Activated T-cell treated with anti-CD3 and anti-CD28 coated beads, Interleukin-2, amount 50 U/mL, for 72 hours (primary cell): ENCODE data around the gene FSTL1. TPM values are rescaled to one million over a fixed set of nuclear protein-coding genes. Genes with fewer than 3 reads are reported as not detected.

Source experiments
- ATAC-seq, 2 donors: fragments of 150-1000 bp; cut with Tn5 transposase; replicated peaks in 1 of 2; 2 replicates each; pipeline ENCODE4 v1.10.0; 2021; ENCODE audit warnings: moderate library complexity in 2 of 2, mild to moderate bottlenecking in 1 of 2
- DNase-seq, 2 donors: peaks; one replicate each; pipeline ENCODE4 v3.0.0; 2021 to 2022; ENCODE audit warnings: mixed read lengths in 1 of 2
- H3K27ac Mint-ChIP-seq: one replicate; pipeline ENCODE4 v1.8.0; 2022; ENCODE audit warnings: mild to moderate bottlenecking, moderate library complexity, mixed read lengths
- H3K27me3 Mint-ChIP-seq: one replicate; pipeline ENCODE4 v1.8.0; 2022; ENCODE audit warnings: low read depth, mixed read lengths
- H3K36me3 Mint-ChIP-seq, 2 donors: one replicate each; pipeline ENCODE4 v1.8.0; 2022; ENCODE audit warnings: mixed read lengths in 2 of 2, mild to moderate bottlenecking in 1 of 2; ENCODE audit not compliant: insufficient read depth in 2 of 2
- H3K4me1 Mint-ChIP-seq: one replicate; pipeline ENCODE4 v1.8.0; 2022; ENCODE audit warnings: low read depth, mixed read lengths
- H3K4me3 Mint-ChIP-seq, 2 donors: one replicate each; pipeline ENCODE4 v1.8.0; 2022; ENCODE audit warnings: mild to moderate bottlenecking in 2 of 2, mixed read lengths in 2 of 2, moderate library complexity in 2 of 2
- H3K9me3 Mint-ChIP-seq, 2 donors: one replicate each; pipeline ENCODE4 v1.8.0; 2022; ENCODE audit warnings: mixed read lengths in 2 of 2
- total RNA-seq, 2 donors: library from RNA; stranded (reverse); gene quantifications; one replicate each; pipeline ENCODE4 v1.2.3, GENCODE V29; 2022

The FSTL1 gene
- total RNA-seq, 2 donors from 2014 or later, result 1.3 to 1.7 TPM

DNA sequence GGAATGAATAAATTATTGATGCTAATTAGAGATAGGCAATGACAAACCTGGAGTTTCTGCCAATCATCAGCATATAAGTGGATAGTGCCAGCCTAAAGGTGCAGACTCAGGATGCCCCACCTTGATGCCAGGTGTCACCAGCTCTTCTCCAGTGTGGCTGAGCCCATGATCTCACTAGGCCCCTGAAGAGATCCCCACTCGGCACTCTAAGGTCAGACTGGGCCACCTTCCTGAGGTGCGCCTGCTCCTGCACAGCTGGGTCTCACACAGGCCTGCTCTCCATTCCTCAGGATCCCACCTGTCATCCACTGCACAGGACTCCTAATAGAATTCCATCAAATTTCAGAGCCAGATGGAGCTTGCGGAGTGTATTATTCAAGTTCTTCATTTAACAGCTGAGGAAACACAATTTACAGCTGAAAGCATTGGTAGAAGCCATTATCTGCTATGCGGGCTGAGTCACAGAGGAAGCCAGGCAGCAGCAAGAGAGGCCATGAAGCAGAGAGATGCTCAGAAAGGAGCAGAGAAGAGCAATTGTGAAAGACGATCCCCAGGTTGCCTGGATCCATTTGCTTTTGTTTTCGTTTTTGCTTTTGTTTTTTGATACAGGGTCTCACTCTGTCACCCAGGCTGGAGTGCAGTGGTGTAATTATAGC is 25.1 kb upstream of the FSTL1 start:
- H3K27ac Mint-ChIP-seq, result no peak overlapping the region
- H3K9me3 Mint-ChIP-seq, result no peaks in the 10 kb centered on the region
- no peaks in the 10 kb centered on the region for H3K4me1 Mint-ChIP-seq
- H3K27me3 Mint-ChIP-seq, result peaks cover 26% of the 10 kb centered on the region
- DNase-seq (no peak), ATAC-seq (no peak)
- H3K36me3 Mint-ChIP-seq, result no peaks in the 10 kb centered on the region
- H3K4me3 Mint-ChIP-seq, result no peak overlapping the region

GRCh38 chr3:120473896-120474675 is 23.3 kb upstream of the FSTL1 start:
- Mint-ChIP-seq H3K4me1 (no peaks in the 10 kb centered on the region), H3K9me3 (peaks cover 0 to 1% of the 10 kb centered on the region in 2 donors), H3K4me3 (no peak overlapping the region), H3K27ac (no peak overlapping the region), H3K27me3 (peaks cover 26% of the 10 kb centered on the region), H3K36me3 (no peaks in the 10 kb centered on the region)
- ATAC-seq, result no peak
- no peak for DNase-seq

DNA sequence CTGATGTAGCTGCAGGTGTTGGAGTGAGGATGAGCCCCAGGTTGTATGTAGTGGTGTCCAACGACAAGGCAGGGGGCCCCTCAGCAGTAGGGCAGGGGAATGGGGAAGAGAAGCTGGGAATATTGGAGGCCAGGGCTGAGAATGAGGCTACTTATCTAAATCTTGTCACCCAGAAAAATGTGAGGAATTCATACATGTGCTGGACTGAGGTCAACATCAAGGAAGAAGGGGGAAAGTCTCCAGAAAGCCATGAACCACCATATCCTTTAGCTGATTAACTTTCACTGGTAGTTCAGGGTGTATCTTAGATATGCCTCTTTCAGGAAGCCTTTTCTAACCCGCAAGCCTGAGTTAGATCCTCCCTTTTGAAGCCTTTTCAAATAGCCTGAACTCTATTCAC is 22.6 kb upstream of the FSTL1 start:
- ATAC-seq (no peak), DNase-seq (no peak)
- H3K9me3 Mint-ChIP-seq, result peaks cover 0 to 1% of the 10 kb centered on the region in 2 donors
- H3K36me3 Mint-ChIP-seq, result no peaks in the 10 kb centered on the region
- no peak overlapping the region for H3K4me3 Mint-ChIP-seq
- no peaks in the 10 kb centered on the region for H3K4me1 Mint-ChIP-seq
- H3K27me3 Mint-ChIP-seq, result peaks cover 28% of the 10 kb centered on the region
- H3K27ac Mint-ChIP-seq, result no peak overlapping the region

DNA sequence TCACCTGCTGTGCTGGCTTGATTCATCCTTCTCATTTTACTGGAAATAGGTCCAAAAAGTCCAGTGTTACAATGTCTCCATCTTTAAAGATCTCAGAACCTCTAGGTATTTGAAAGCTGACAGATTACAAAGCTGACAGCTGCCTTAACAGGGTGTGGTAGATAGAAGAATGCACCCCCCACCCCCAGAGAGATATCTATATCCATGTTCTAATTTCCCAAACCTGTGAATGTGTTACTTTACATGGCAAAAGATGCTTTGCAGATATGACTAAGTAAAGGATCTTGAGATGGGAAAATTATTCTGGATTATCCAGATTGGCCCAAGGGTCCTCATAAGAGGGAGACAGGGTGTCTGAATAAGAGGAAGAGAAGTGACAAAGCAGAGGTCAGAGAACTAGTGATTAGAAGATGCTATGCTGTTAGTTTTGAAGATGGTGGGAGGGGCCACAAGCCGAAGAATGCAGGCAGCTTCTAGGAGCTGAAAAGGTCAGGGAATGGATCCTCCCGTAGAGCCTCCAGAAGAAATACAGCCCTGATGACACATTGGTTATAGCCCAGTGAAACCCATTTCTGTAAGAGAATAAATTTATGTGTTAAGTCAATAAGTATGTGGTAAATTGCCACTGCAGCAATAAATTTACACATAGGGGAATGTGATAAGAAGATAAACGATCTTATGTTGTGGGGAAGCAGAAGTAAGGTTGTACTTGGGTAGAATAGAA is 21.5 kb upstream of the FSTL1 start:
- Mint-ChIP-seq H3K27me3 (peaks cover 33% of the 10 kb centered on the region), H3K36me3 (no peaks in the 10 kb centered on the region), H3K9me3 (peaks cover 0 to 1% of the 10 kb centered on the region in 2 donors), H3K27ac (no peak overlapping the region), H3K4me3 (no peak overlapping the region), H3K4me1 (no peaks in the 10 kb centered on the region)
- ATAC-seq (no peak), DNase-seq (no peak)

DNA sequence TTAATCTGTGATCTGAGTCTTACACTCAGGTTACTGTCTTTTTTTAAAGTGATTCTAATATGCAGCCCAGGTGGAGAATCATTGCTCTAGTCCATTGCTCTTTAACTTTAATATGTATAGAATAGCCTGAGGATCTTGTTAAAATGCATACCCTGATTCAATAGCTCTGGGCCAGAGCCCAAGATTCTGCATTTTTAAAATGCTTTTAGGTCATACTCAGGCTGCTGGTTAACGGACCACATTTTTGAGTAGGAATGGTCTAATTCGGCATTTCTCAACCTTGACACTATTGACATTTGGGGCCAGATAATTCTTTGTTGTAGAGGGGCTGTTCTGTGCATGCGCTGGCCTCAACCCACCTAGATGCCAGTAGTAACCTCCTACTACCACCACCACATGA is 20.9 kb upstream of the FSTL1 start:
- ATAC-seq, result no peak
- no peaks in the 10 kb centered on the region for H3K4me1 Mint-ChIP-seq
- peaks cover 31% of the 10 kb centered on the region for H3K27me3 Mint-ChIP-seq
- H3K4me3 Mint-ChIP-seq, result no peak overlapping the region
- peaks cover 0 to 1% of the 10 kb centered on the region in 2 donors for H3K9me3 Mint-ChIP-seq
- no peaks in the 10 kb centered on the region for H3K36me3 Mint-ChIP-seq
- H3K27ac Mint-ChIP-seq, result no peak overlapping the region
- DNase-seq, result no peak

DNA sequence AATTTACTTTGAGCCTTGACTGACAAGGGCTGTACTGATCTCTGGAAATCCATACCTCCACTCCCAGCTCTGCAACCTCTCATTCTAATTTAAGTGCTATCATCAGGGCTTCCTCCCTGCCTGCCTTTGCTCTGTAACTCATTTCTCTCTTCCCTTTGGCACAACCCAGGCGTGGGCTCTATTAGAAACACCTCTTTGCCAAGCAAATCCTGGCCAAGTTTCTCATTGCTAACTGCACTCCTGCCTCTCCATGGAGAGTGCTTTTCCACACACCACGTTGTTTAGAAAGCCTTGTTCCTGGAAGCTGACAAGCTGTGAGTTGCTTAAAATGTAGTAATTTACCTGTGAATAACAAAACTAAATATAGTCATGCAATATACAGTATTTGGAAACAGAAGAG is 20.1 kb upstream of the FSTL1 start:
- H3K9me3 Mint-ChIP-seq, result peaks cover 0 to 1% of the 10 kb centered on the region in 2 donors
- no peak overlapping the region for H3K4me3 Mint-ChIP-seq
- H3K27me3 Mint-ChIP-seq, result peaks cover 31% of the 10 kb centered on the region
- ATAC-seq (no peak), DNase-seq (no peak)
- H3K36me3 Mint-ChIP-seq, result no peaks in the 10 kb centered on the region
- no peaks in the 10 kb centered on the region for H3K4me1 Mint-ChIP-seq
- H3K27ac Mint-ChIP-seq, result no peak overlapping the region

GRCh38 chr3:120469882-120470301 is 19.1 kb upstream of the FSTL1 start:
- Mint-ChIP-seq H3K4me1 (no peaks in the 10 kb centered on the region), H3K27ac (no peak overlapping the region)

DNA sequence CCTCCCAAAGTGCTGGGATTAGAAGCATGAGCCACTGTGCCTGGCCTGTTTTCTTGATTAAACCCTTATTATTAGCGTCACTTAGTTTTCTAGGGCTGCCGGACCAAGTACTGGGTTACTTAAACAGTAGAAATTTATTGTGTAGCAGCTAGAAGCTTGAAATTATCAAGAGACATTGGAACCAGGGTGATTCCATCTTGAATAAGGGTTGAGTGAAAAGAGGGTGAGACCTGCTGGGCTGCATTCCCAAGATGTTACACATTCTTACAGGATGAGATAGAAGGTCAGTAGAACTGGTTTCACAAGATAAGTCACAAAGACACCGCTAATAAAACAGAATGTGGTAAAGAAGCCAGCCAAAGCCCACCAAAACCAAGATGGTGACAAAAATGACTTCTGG is 18.6 kb upstream of the FSTL1 start:
- no peak for ATAC-seq
- H3K27me3 Mint-ChIP-seq, result peaks cover 25% of the 10 kb centered on the region
- no peak overlapping the region for H3K4me3 Mint-ChIP-seq

More at GRCh38 chr3:120469882-120470301, 19.1 kb upstream of the FSTL1 start:
- ATAC-seq, result no peak
- peaks cover 29% of the 10 kb centered on the region for H3K27me3 Mint-ChIP-seq
- H3K9me3 Mint-ChIP-seq, result peaks cover 0 to 1% of the 10 kb centered on the region in 2 donors
- H3K36me3 Mint-ChIP-seq, result no peaks in the 10 kb centered on the region
- DNase-seq, result no peak
- H3K4me3 Mint-ChIP-seq, result no peak overlapping the region

GRCh38 chr3:120468635-120469295 is 18.0 kb upstream of the FSTL1 start:
- ATAC-seq (no peak), DNase-seq (no peak)
- Mint-ChIP-seq H3K9me3 (peaks cover 0 to 1% of the 10 kb centered on the region in 2 donors), H3K27ac (no peak overlapping the region), H3K27me3 (peaks cover 21% of the 10 kb centered on the region), H3K4me3 (no peak overlapping the region), H3K36me3 (no peaks in the 10 kb centered on the region), H3K4me1 (no peaks in the 10 kb centered on the region)

More for the DNA sequence above, 18.6 kb upstream of the FSTL1 start:
- no peaks in the 10 kb centered on the region for H3K36me3 Mint-ChIP-seq
- DNase-seq, result no peak
- peaks cover 0 to 1% of the 10 kb centered on the region in 2 donors for H3K9me3 Mint-ChIP-seq
- no peaks in the 10 kb centered on the region for H3K4me1 Mint-ChIP-seq
- no peak overlapping the region for H3K27ac Mint-ChIP-seq

DNA sequence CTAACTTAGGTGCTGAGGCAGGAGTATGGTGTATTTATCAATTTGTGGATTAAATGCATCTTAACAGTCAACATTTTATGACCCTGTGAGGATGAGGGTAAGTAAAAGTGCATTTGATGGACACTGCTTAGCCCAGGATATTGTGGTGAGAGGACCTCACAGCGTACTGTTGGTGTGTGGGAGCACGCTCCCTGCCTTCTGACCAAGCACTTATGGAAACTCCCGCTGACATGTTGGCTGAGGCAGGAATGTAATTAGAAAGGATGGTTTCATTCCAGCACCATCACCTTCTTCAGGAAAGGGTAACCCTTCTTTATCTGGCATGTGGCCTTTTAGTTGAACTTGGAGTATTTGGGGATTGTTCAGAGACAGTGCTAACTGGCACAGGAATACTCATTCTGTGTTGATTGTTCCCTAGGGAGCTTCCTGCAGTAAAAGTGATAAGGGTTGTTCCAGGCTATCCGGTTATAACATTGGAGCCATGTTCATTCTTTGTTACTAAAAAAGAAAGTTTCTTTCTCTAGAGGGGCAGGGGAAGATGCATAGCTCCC is 11.7 kb upstream of the FSTL1 start:
- H3K36me3 Mint-ChIP-seq, result no peaks in the 10 kb centered on the region
- ATAC-seq, result no peak
- no peak overlapping the region for H3K27ac Mint-ChIP-seq
- H3K27me3 Mint-ChIP-seq, result peaks cover 10% of the 10 kb centered on the region
- no peaks in the 10 kb centered on the region for H3K9me3 Mint-ChIP-seq
- no peak overlapping the region for H3K4me3 Mint-ChIP-seq
- DNase-seq, result no peak
- no peaks in the 10 kb centered on the region for H3K4me1 Mint-ChIP-seq

GRCh38 chr3:120461416-120461815 is 10.6 kb upstream of the FSTL1 start:
- Mint-ChIP-seq H3K4me1 (no peaks in the 10 kb centered on the region), H3K4me3 (no peak overlapping the region), H3K36me3 (no peaks in the 10 kb centered on the region), H3K9me3 (no peaks in the 10 kb centered on the region), H3K27me3 (peaks cover 10% of the 10 kb centered on the region), H3K27ac (no peak overlapping the region)
- ATAC-seq, result no peak
- no peak for DNase-seq

GRCh38 chr3:120460862-120461261 is 10.1 kb upstream of the FSTL1 start:
- no peak overlapping the region for H3K27ac Mint-ChIP-seq
- no peaks in the 10 kb centered on the region for H3K36me3 Mint-ChIP-seq
- ATAC-seq (no peak), DNase-seq (no peak)
- H3K9me3 Mint-ChIP-seq, result no peaks in the 10 kb centered on the region
- no peaks in the 10 kb centered on the region for H3K4me1 Mint-ChIP-seq
- H3K27me3 Mint-ChIP-seq, result peaks cover 10% of the 10 kb centered on the region
- H3K4me3 Mint-ChIP-seq, result no peak overlapping the region
